Measurements from ENCODE around the gene ERFL. TPM values are rescaled to one million over a fixed set of nuclear protein-coding genes. Genes with fewer than 3 reads are reported as not detected.
A peak's percentile ranks its signal among the peaks of the same experiment; 100 is the strongest.
"Not testable (repeated sequence)": the region's sequence is repeated elsewhere in the genome, so short reads cannot be mapped to it uniquely, and the experiment has no call there.

ERFL gene
- total RNA-seq, 2 donors from 2014 or later = 0.36 to 1.9 TPM

- peaks cover 9% of the 10 kb centered on the region for H3K4me1 ChIP-seq (replicated peaks)
- WGBS = 64% methylated on average over 2 of the region's 2 CpGs
- no peak for DNase-seq (ENCODE audit: low spot score)
- no peaks in the 10 kb centered on the region for H3K27me3 ChIP-seq (replicated peaks; ENCODE audit: insufficient read depth)
- H3K4me3 ChIP-seq = no peak overlapping the region
- intact Hi-C loops (cut with DNase I) = no loop called here
- no peak overlapping the region for H3K27ac ChIP-seq
- no peaks in the 10 kb centered on the region for H3K9me3 ChIP-seq
- no peaks in the 10 kb centered on the region for H3K36me3 ChIP-seq
- TF ChIP-seq POLR2A (IDR thresholded peaks at IDR 0.05) (no peak), POLR2AphosphoS5 (IDR thresholded peaks at IDR 0.05) (no peak)
- TF ChIP-seq, protein P1, sequence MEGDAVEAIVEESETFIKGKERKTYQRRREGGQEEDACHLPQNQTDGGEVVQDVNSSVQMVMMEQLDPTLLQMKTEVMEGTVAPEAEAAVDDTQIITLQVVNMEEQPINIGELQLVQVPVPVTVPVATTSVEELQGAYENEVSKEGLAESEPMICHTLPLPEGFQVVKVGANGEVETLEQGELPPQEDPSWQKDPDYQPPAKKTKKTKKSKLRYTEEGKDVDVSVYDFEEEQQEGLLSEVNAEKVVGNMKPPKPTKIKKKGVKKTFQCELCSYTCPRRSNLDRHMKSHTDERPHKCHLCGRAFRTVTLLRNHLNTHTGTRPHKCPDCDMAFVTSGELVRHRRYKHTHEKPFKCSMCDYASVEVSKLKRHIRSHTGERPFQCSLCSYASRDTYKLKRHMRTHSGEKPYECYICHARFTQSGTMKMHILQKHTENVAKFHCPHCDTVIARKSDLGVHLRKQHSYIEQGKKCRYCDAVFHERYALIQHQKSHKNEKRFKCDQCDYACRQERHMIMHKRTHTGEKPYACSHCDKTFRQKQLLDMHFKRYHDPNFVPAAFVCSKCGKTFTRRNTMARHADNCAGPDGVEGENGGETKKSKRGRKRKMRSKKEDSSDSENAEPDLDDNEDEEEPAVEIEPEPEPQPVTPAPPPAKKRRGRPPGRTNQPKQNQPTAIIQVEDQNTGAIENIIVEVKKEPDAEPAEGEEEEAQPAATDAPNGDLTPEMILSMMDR (IDR thresholded peaks at IDR 0.05) = no peak
These were observed 16.1 kb upstream of the ERFL start for GRCh38 chr19:41944336-41944735.

DNA sequence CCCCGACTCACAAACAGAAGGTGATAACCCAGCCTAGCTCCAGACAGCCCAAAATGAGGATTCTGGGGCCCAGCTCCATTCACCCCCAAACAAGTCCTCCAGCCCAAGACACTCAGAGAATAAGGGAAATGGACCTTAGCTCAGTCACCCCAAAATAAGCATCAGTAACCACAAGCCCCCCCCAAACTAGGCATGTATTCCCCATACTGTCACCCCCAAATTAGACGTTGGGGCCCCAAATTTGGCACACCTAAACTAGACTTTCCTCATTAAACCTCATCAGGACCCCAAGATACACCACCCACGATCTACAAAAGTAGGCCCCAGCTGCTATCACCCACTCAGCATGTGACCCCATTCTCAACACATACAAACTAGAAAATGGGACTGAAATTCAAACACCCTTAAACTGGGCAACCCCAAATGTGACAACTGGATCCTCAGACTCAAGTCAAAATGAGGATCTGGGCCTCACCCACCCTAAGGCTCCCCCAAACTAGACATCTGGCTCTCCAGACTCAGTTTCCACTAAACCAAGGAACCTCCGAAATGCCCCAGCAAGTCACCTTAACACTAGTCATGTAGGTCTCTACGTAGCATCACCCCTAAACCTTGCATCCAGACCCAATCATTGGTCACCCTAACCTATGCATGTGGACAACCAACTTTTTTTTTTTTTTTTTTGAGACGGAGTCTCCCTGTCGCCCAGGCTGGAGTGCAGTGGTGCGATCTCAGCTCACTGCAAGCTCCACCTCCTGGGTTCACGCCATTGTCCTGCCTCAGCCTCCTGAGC lies 13.4 kb upstream of the ERFL start:
- H3K27ac ChIP-seq = no peak overlapping the region
- H3K36me3 ChIP-seq = no peaks in the 10 kb centered on the region
- no peak overlapping the region for H3K4me3 ChIP-seq
- peaks cover 9% of the 10 kb centered on the region for H3K4me1 ChIP-seq (replicated peaks)
- no peaks in the 10 kb centered on the region for H3K9me3 ChIP-seq
- intact Hi-C loops (cut with DNase I) = no loop called here
- H3K27me3 ChIP-seq (replicated peaks; ENCODE audit: insufficient read depth) = no peaks in the 10 kb centered on the region
- WGBS = 91% methylated on average over 9 of the region's 9 CpGs
- TF ChIP-seq POLR2A (IDR thresholded peaks at IDR 0.05) (no peak), POLR2AphosphoS5 (IDR thresholded peaks at IDR 0.05) (no peak)
- TF ChIP-seq, protein P1 (IDR thresholded peaks at IDR 0.05) = no peak
- DNase-seq (ENCODE audit: low spot score) = no peak

- intact Hi-C loops (cut with DNase I) = no loop called here
- no peak for TF ChIP-seq POLR2AphosphoS5 (IDR thresholded peaks at IDR 0.05)
- TF ChIP-seq POLR2A (IDR thresholded peaks at IDR 0.05) = no peak
- TF ChIP-seq, protein P1 (IDR thresholded peaks at IDR 0.05) = no peak
- peak overlapping the region; percentile 27 to 48 for H3K4me3 ChIP-seq
- H3K27me3 ChIP-seq (replicated peaks; ENCODE audit: insufficient read depth) = no peaks in the 10 kb centered on the region
- H3K27ac ChIP-seq = no peak overlapping the region
- 8% methylated on average over 53 of the region's 53 CpGs for WGBS
- peaks cover 9% of the 10 kb centered on the region for H3K4me1 ChIP-seq (replicated peaks)
- H3K9me3 ChIP-seq = no peaks in the 10 kb centered on the region
- DNase-seq (ENCODE audit: low spot score) = no peak
- H3K36me3 ChIP-seq = no peaks in the 10 kb centered on the region
These were observed 12.6 kb upstream of the ERFL start for GRCh38 chr19:41940731-41941409.

GRCh38 chr19:41939861-41940730 lies 11.8 kb upstream of the ERFL start:
- Histone ChIP-seq H3K4me1 (replicated peaks) (peaks cover 9% of the 10 kb centered on the region), H3K4me3 (peak overlapping the region; percentile 27 to 48), H3K9me3 (no peaks in the 10 kb centered on the region), H3K36me3 (no peaks in the 10 kb centered on the region), H3K27ac (no peak overlapping the region), H3K27me3 (replicated peaks; ENCODE audit: insufficient read depth) (no peaks in the 10 kb centered on the region)
- intact Hi-C loops (cut with DNase I) = no loop called here
- 5% methylated on average over 55 of the region's 83 CpGs for whole genome bisulfite sequencing
- DNase-seq (ENCODE audit: low spot score) = no peak
- TF ChIP-seq POLR2A (IDR thresholded peaks at IDR 0.05) = no peak

DNA sequence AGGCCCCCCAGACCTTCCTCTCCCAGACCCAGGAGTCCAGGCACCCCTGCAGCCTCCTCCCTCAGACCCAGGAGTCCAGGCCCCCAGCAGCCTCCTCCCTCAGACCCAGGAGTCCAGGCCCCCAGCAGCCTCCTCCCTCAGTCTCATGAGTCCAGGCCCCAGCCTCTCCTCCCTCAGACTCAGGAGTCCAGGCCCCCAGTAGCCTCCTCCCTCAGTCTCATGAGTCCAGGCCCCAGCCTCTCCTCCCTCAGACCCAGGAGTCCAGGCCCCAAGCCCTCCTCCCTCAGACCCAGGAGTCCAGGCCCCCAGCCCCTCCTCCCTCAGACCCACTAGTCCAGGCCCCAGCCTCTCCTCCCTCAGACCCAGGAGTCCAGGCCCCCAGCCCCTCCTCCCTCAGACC lies 11.0 kb upstream of the ERFL start:
- H3K27me3 ChIP-seq (replicated peaks; ENCODE audit: insufficient read depth); intact Hi-C loops (cut with DNase I); H3K27ac ChIP-seq: not testable (repeated sequence)

More for the DNA sequence above, 11.0 kb upstream of the ERFL start:
- H3K4me3 ChIP-seq; H3K36me3 ChIP-seq; DNase-seq (ENCODE audit: low spot score); H3K4me1 ChIP-seq (replicated peaks); H3K9me3 ChIP-seq: not testable (repeated sequence)

Measured in prostate gland (tissue), 2 donors.